Ectodermal cell (in vitro differentiated cells): ENCODE results near the gene ERF.

Experiments used
- H3K27ac ChIP-seq: 2 replicates; pipeline ENCODE4 v1.7.0; 2013; ENCODE audit warnings: mild to moderate bottlenecking, low read depth, low read length; ENCODE audit not compliant: insufficient read depth, poor library complexity, severe bottlenecking
- H3K27me3 ChIP-seq: 2 replicates; pipeline ENCODE4 v1.7.0; 2013; ENCODE audit warnings: mild to moderate bottlenecking, low read length; ENCODE audit not compliant: insufficient read depth, control insufficient read depth, poor library complexity, severe bottlenecking
- H3K36me3 ChIP-seq: one replicate; pipeline ENCODE4 v1.7.0; 2013; ENCODE audit warnings: low read length; ENCODE audit not compliant: control insufficient read depth, insufficient read depth
- H3K4me1 ChIP-seq: one replicate; pipeline ENCODE4 v1.7.0; 2013; ENCODE audit warnings: low read length; ENCODE audit not compliant: control insufficient read depth, insufficient read depth
- H3K4me3 ChIP-seq: 2 replicates; pipeline ENCODE4 v1.7.0; 2013; ENCODE audit warnings: low read depth, low read length, control low read depth; ENCODE audit not compliant: insufficient read depth
- H3K9me3 ChIP-seq: 2 replicates; pipeline ENCODE4 v1.7.0; 2013; ENCODE audit warnings: mild to moderate bottlenecking, low read length, moderate library complexity; ENCODE audit not compliant: control insufficient read depth
- WGBS, 2 experiments: methylation state at CpG; one replicate each; pipeline ENCODE4 v1.1.7; 2013; ENCODE audit warnings: missing lambda C conversion rate in 2 of 2; 5-methylcytosine and 5-hydroxymethylcytosine counted together

ERF gene

GRCh38 chr19:42199440-42200115 is 55.4 kb downstream of the ERF start:
- H3K36me3 ChIP-seq, result peaks cover 15% of the 10 kb centered on the region
- 90 to 92% methylated on average over 32 of the region's 32 CpGs for WGBS, 2 experiments
- no peaks in the 10 kb centered on the region for H3K4me1 ChIP-seq
- H3K27ac ChIP-seq, result no peak overlapping the region
- H3K9me3 ChIP-seq, result no peaks in the 10 kb centered on the region
- H3K4me3 ChIP-seq, result no peak overlapping the region
- H3K27me3 ChIP-seq, result no peaks in the 10 kb centered on the region

GRCh38 chr19:42198676-42199439 is 56.1 kb downstream of the ERF start:
- H3K27ac ChIP-seq, result no peak overlapping the region
- H3K36me3 ChIP-seq, result peaks cover 10% of the 10 kb centered on the region

More at GRCh38 chr19:42198676-42199439, 56.1 kb downstream of the ERF start:
- 84 to 88% methylated on average over 7 of the region's 7 CpGs for WGBS, 2 experiments
- Histone ChIP-seq H3K9me3 (no peaks in the 10 kb centered on the region), H3K27me3 (no peaks in the 10 kb centered on the region), H3K4me1 (no peaks in the 10 kb centered on the region), H3K4me3 (no peak overlapping the region)
